ENCODE results near the gene FER1L5. TPM values are rescaled to one million over a fixed set of nuclear protein-coding genes. Genes with fewer than 3 reads are reported as not detected.
A peak's percentile ranks its signal among the peaks of the same experiment; 100 is the strongest.
"Not testable (repeated sequence)": the region's sequence is repeated elsewhere in the genome, so short reads cannot be mapped to it uniquely, and the experiment has no call there.

FER1L5 gene
- total RNA-seq, 4 donors from 2014 or later, result not detected

- in situ Hi-C loops (cut with MboI; ENCODE audit: low sequenced_read_pairs in 4 of 4), result no loop called here
- DNase-seq (peak; percentile 54 to 77), ATAC-seq (peak; percentile 99)
- peak overlapping the region; percentile 83 to 88 (median 85) for H3K27ac ChIP-seq
- TF ChIP-seq, protein P1, sequence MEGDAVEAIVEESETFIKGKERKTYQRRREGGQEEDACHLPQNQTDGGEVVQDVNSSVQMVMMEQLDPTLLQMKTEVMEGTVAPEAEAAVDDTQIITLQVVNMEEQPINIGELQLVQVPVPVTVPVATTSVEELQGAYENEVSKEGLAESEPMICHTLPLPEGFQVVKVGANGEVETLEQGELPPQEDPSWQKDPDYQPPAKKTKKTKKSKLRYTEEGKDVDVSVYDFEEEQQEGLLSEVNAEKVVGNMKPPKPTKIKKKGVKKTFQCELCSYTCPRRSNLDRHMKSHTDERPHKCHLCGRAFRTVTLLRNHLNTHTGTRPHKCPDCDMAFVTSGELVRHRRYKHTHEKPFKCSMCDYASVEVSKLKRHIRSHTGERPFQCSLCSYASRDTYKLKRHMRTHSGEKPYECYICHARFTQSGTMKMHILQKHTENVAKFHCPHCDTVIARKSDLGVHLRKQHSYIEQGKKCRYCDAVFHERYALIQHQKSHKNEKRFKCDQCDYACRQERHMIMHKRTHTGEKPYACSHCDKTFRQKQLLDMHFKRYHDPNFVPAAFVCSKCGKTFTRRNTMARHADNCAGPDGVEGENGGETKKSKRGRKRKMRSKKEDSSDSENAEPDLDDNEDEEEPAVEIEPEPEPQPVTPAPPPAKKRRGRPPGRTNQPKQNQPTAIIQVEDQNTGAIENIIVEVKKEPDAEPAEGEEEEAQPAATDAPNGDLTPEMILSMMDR (IDR thresholded peaks at IDR 0.05 in 4 of 5, conservative IDR thresholded peaks at IDR 0.05 in 1 of 5), result no peak
- no peak for TF ChIP-seq POLR2A (IDR thresholded peaks at IDR 0.05)
- H3K36me3 ChIP-seq, result no peaks in the 10 kb centered on the region
- no peak overlapping the region for H3K4me3 ChIP-seq
- H3K27me3 ChIP-seq, result no peaks in the 10 kb centered on the region
- peaks cover 10 to 15% of the 10 kb centered on the region in 2 donors for H3K4me1 ChIP-seq
- intact Hi-C loops (cut with DNase I; ENCODE audit: low total_unique reads), result loop anchor here (1.0 to 2.0 kb wide), 2 partner anchors 27 to 66 kb away; partner anchors contain the start of gene KANSL3
- no peaks in the 10 kb centered on the region for H3K9me3 ChIP-seq
These were observed 22.6 kb downstream of the FER1L5 start for GRCh38 chr2:96665083-96665569.

DNA sequence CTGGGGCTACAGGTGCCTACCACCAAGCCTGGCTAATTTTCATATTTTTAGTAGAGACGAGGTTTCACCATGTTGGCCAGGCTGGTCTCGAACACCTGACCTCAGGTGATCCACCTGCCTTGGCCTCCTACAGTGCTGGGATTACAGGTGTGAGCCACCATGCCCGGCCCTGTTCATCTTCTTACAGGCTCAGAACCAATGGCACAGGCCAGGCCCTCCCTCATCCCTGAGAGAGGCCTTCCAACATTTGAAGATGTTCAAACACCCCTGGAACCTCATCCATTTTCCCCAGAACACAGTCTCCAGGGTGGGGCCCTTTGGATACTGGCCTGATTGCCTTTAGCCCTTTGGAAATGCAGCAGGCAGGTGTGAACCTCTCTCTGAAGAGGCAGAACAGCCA lies 23.2 kb downstream of the FER1L5 start:
- H3K27me3 ChIP-seq; ATAC-seq; H3K9me3 ChIP-seq; H3K4me3 ChIP-seq; DNase-seq; H3K36me3 ChIP-seq; in situ Hi-C loops (cut with MboI; ENCODE audit: low sequenced_read_pairs in 4 of 4): not testable (repeated sequence)
- intact Hi-C loops (cut with DNase I; ENCODE audit: low total_unique reads), result loop anchor here (1.0 to 2.0 kb wide), 2 partner anchors 27 to 67 kb away; partner anchors contain the start of gene KANSL3
- H3K4me1 ChIP-seq, result peaks cover 10 to 15% of the 10 kb centered on the region in 2 donors
- H3K27ac ChIP-seq, result peak overlapping the region; percentile 83 to 88 (median 85)

DNA sequence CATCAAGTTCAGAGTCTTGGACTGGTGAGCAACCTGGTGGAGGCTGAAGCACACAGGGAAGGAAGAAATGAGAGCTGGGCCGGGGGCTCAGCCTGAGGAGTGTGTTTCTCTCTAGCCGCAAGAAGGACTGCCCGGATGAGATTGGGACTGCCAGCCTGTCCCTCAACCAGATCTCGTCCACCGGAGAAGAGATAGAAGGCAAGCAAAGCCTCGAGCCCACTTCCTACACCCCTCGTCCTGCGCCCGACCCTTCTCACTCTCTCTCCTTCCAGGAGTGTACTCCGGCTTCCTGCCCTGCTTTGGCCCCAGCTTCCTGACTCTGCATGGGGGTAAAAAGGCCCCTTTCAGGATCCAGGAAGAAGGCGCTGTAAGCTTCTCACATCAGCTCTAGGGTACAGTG lies 26.2 kb downstream of the FER1L5 start:
- Histone ChIP-seq H3K27me3 (no peaks in the 10 kb centered on the region), H3K4me3 (no peak overlapping the region), H3K4me1 (peaks cover 10 to 15% of the 10 kb centered on the region in 2 donors), H3K9me3 (no peaks in the 10 kb centered on the region), H3K36me3 (no peaks in the 10 kb centered on the region), H3K27ac (no peak overlapping the region)
- DNase-seq, result no peak
- in situ Hi-C loops (cut with MboI; ENCODE audit: low sequenced_read_pairs in 4 of 4) (no loop called here), intact Hi-C loops (cut with DNase I; ENCODE audit: low total_unique reads) (no loop called here)
- TF ChIP-seq, protein P1 (IDR thresholded peaks at IDR 0.05 in 4 of 5, conservative IDR thresholded peaks at IDR 0.05 in 1 of 5), result no peak
- TF ChIP-seq POLR2A (IDR thresholded peaks at IDR 0.05), result no peak
- ATAC-seq, result no peak

DNA sequence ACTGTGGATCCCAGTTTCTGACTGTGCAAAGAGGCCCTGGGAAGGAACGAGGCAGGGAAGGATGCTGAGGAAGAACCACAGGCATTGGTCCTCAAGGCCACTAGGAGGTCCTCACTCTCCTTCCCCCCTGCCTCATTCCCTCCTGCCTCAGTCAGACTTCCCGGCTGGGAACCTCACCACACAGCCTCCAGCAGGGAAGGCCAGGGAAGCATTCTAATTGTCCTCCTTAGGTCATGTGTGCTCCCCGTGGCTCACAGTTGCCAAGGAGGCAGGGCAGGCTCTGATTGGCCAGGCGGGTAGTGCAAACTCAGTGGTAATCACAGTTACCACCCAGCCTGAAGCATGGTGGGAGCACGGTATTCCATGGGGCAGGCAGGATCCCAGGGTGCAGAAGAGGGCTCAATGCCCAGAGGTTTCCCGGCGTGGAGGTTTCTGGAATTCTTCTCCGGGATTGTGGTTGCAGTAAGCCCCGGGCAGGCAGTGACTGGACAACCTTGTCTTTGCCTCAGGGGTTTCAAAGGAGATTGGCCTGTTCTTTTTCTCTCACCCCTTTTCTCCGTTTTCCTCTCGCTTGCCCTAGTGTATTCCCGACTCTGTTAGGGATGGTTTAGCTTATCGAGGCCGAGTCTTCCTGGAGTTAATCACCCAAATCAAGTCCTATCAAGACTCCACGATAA lies 27.1 kb downstream of the FER1L5 start:
- Histone ChIP-seq H3K27ac (no peak overlapping the region), H3K4me3 (no peak overlapping the region), H3K9me3 (no peaks in the 10 kb centered on the region), H3K4me1 (peaks cover 10% of the 10 kb centered on the region in 2 donors), H3K27me3 (no peaks in the 10 kb centered on the region), H3K36me3 (no peaks in the 10 kb centered on the region)
- DNase-seq (no peak), ATAC-seq (no peak)
- in situ Hi-C loops (cut with MboI; ENCODE audit: low sequenced_read_pairs in 4 of 4), result no loop called here
- intact Hi-C loops (cut with DNase I; ENCODE audit: low total_unique reads), result no loop called here
- TF ChIP-seq, protein P1 (IDR thresholded peaks at IDR 0.05 in 4 of 5, conservative IDR thresholded peaks at IDR 0.05 in 1 of 5), result no peak
- no peak for TF ChIP-seq POLR2A (IDR thresholded peaks at IDR 0.05)

DNA sequence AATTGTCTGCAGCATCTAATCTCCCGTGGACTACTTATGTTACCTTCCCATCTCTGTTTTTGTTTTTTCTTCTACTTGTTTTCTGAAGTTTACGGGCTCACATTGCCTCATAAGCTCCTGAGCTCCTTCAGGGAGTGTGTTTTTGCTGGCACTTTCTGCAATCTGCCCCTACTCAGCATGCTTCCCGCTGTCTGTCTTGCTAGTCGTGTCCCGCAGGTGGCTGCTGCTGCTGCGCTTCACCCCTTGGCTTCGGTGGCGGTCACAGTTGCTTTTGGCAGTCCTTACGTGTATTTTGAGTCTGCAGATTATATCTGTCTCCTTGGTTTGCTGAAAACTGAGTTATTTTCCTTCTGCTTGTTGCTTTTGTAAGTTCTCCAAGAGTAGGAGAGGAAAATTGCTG lies 37.3 kb downstream of the FER1L5 start:
- in situ Hi-C loops (cut with MboI; ENCODE audit: low sequenced_read_pairs in 4 of 4) (no loop called here), intact Hi-C loops (cut with DNase I; ENCODE audit: low total_unique reads) (loop anchor here (10.0 kb wide), 1 partner anchor 1895 kb away; no protein-coding TSS in a partner anchor)
- Histone ChIP-seq H3K27me3 (no peaks in the 10 kb centered on the region), H3K4me1 (no peaks in the 10 kb centered on the region), H3K4me3 (no peak overlapping the region), H3K9me3 (no peaks in the 10 kb centered on the region), H3K36me3 (no peaks in the 10 kb centered on the region), H3K27ac (no peak overlapping the region)
- no peak for DNase-seq
- ATAC-seq, result no peak
- TF ChIP-seq, protein P1 (IDR thresholded peaks at IDR 0.05 in 4 of 5, conservative IDR thresholded peaks at IDR 0.05 in 1 of 5), result no peak
- no peak for TF ChIP-seq POLR2A (IDR thresholded peaks at IDR 0.05)
